T-helper 2 cell treated with Interferon-gamma antibody and Interleukin-4, amounts not matched to agents 100 ng/mL and 5 ng/mL, for 36 hours (primary cell): ENCODE results near the gene IQSEC1. TPM values are rescaled to one million over a fixed set of nuclear protein-coding genes. Genes with fewer than 3 reads are reported as not detected.

ENCODE experiments used
- intact Hi-C: fragments of 100-400 bp; cut with micrococcal nuclease; formaldehyde crosslinking; loops from one replicate; pipeline ENCODE4 v1.15.1; 2023
- total RNA-seq: library from RNA; stranded (reverse); gene quantifications from 2 replicates; pipeline ENCODE4 v1.2.3, GENCODE V29; 2022

IQSEC1 gene
- total RNA-seq, 1 donor from 2014 or later, result 50.3 TPM

DNA sequence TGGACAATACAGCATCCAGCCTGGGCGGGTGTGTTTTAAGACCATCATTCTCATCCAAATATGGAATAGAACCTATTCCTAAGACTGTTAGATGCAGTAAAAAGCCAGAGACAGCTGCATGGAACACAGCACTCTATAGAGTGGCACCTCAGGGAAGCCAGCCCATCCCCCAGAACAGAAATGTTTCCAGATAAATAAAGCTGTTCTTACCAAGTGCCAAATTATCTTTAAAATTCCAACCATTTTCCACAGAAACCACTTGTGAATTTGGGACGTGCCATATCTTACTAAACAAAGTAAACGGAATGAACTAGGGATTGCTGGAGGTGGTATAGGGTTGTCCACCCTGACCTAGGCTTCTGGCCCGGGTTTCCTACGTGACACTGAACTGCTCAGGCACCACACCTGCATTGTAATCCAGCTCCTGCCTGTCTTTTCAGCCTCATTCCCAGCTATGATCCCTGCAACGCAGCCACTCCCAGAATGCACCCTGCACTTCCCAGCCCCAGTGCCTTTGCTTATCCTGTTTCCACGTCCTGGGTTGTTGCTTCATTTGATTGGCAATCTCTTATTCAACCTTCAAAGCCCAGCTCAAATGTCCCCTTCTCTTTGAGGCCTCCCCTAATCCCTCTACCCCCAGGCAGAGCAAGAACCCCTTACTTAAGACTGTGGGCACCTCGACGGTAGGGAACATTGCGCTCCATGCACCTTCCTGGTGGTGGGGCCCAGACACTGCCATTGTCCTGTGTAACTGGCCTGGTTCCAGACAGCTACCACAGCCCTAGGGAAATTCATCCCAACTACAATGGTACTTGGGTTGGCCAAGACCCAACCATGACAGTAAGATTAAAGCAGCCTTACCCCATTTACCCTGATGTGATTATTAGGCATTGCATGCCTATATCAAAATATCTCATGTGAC is 100.2 kb downstream of the IQSEC1 start:
- intact Hi-C loops, result no loop called here

DNA sequence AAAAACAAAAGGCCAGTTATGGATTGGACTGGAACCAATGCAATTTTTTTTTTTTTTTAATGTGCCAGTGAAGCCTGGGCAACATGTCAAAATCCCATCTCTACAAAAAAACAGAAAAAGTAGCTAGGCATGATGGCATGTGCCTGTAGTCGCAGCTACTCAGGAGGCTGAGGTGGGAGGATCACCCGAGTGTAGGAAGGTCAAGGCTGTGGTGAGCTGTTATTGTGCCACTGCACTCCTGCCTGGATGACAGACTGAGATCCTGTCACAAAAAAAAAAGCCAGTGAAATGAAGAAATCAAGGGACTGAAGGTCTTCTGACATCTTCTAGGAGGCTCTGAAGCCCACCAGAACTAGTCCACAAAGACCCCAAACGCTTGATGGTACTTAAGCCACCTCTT is 101.2 kb downstream of the IQSEC1 start:
- intact Hi-C loops, result no loop called here

DNA sequence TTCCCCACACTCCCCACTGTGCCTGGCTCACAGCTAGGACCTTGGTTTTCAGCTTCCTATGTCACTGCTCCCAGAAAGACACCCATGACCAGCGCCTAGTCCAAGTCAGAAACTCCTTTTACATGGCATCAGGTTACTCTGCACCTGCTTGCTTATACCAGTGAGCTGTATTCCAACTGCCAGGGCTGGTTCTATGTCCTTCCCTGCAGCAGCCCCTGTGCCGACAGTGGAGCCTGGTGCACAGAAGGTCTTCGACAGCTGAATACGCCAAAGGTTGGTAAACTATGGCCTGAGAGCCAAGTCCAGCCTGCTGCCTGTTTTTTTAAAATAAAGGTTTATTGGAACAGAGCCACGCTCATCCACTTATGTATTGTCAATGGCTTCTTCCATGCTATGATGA is 102.5 kb downstream of the IQSEC1 start:
- intact Hi-C loops, result no loop called here

DNA sequence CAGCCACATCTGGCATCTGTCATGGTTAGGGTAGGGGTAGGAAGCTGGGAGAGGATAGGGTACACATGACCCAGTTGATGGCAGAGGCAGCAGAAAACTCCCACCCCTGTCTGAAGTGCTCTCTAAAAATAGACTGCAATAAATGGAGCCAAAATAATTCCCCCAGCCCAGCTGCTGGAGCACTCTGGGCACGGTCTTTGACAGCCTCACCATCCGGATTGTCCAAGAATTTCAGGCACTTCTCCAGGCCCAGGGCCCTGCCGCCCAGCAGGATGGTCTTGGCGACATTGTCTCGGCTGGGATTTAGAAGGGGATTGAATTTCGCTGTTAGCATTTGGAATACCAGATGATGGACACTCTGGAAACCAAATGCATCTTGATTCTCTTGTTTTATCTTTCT is 103.7 kb downstream of the IQSEC1 start:
- intact Hi-C loops, result loop anchor here (5.0 to 10.0 kb wide), 3 partner anchors 48 to 483 kb away; no protein-coding TSS in a partner anchor

DNA sequence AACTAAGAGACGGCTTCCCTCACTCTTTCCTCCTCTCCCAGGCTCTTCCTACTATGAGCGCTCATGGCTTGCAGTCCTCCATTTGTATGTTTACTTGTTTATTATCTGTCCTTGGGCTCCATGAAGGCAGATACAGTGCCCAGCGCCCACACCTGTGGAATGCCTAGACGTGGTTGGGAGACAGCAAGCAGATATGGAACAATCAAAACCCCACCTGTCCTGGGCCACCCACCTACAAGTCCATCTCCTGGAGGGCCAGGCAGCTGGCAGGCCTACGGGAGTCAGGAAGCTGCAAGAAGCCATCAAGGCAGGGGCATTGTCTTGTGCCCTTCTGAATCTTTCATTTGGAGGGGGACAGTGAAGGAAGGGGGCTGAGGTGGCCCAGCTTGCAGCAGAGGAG is 104.7 kb downstream of the IQSEC1 start:
- intact Hi-C loops, result loop anchor here (5.0 to 10.0 kb wide), 3 partner anchors 49 to 484 kb away; no protein-coding TSS in a partner anchor

DNA sequence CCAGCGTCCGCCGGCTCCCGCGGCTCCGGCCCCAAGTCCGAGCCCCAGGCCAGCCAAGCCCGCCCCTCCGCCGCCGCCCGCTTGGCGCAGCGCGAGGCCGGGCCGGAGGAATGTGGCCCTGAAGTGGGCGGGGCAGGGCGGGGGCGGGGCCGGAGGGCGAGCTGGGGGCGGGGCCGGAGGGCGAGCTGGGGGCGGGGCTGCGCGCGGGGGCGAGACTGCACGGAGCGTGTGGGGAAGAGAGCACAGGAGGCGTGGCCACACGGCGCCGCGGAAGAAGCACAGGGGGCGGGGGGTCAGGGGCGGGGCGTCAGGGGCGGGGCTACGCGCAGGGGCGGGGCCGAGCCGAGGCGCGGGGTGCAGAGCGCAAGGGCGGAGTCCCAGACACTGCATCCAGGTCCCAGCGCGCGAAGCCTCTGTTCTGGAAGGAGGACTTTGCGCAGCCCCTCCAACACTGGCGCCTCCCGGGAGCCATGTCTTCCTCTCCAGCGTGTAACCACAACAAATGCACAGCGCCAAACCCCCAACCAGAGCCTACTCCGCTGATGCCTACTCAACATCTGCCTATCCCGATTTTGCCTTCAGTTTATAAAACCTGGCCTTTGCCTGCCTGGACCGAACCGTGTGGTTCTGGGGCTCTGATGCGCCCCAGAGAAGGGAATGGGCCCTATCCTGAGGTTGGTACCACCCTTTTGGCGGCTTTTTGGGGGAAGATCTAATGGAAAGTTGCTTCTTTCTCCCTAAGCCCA is 105.5 kb downstream of the IQSEC1 start:
- intact Hi-C loops, result loop anchor here (1.0 to 10.0 kb wide), 5 partner anchors 28 to 485 kb away; no protein-coding TSS in a partner anchor

DNA sequence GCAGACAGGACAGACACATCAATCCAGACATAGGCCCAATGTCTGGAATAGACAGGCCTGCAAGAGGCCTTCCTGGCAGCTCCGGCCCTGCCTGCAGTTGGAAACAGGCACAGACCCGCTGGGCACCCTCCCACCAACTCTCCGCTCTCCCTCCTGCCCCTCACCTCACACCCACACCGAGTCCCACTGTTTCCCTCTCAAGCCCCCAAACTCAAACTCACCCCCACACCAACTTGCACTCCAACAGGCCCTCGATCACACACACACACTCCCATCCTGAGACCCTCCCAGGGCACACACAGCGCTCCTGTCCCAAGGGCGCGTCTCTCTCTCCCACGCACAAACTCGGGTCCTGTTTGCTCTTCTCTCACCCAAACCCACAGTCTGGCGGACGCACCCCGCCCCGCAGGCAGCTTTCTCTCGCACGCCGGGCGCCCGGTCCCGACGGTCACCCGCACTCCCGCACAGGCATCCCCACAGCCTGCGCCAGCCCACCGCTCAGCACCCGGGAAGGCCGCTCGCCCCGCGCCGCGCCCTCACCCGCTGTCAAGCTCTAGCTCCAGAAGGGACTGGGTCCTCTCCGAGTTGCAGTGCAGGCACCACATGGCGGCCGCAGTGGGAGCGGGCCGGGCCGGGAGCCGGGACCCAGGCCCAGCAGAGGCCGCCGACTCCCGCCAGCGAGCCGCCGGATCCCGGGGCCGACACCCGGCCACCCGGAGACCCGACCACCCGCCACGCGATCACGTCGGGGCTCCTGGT is 106.2 kb downstream of the IQSEC1 start:
- intact Hi-C loops, result loop anchor here (1.0 to 10.0 kb wide), 5 partner anchors 28 to 485 kb away; no protein-coding TSS in a partner anchor

DNA sequence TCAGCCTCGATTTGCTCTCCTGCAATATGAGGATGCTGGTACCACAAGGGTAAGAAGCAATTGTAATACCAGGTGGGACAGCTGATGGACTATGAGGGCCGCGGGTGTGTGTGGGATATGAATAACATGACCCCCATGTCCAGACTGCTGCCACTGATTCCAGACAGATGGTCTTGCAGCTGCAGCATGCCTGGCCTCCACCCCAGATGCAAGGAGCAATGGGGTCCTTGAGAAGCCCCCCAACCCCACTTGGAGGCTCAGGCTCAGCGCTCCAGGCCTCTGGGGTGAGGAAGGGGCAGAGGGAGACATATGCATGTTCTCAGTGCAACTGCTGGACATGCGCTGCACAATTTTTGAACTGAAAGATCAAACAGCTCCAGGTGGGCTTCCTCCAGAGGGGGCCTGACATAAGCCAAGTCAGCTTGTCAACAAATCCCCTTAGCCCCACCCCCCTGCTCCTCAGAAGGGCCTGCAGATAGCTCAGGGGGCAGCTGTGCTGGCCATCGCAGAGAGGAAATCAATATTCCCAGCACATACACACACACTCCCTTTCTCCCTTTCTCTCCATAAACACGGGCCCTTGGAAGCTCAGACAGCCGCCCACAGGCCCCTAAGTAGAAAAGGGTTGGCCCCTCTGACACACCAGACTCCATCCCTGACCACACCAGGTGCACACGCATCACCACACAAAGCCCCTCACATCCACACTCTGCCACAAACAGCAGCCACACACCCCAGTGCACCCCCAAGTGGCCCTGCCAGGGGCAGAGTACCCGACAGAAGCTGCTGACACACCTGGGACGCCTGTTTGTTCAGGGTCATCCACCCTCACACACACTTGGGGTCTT is 107.0 kb downstream of the IQSEC1 start:
- intact Hi-C loops, result loop anchor here (5.0 to 10.0 kb wide), 3 partner anchors 51 to 486 kb away; no protein-coding TSS in a partner anchor

DNA sequence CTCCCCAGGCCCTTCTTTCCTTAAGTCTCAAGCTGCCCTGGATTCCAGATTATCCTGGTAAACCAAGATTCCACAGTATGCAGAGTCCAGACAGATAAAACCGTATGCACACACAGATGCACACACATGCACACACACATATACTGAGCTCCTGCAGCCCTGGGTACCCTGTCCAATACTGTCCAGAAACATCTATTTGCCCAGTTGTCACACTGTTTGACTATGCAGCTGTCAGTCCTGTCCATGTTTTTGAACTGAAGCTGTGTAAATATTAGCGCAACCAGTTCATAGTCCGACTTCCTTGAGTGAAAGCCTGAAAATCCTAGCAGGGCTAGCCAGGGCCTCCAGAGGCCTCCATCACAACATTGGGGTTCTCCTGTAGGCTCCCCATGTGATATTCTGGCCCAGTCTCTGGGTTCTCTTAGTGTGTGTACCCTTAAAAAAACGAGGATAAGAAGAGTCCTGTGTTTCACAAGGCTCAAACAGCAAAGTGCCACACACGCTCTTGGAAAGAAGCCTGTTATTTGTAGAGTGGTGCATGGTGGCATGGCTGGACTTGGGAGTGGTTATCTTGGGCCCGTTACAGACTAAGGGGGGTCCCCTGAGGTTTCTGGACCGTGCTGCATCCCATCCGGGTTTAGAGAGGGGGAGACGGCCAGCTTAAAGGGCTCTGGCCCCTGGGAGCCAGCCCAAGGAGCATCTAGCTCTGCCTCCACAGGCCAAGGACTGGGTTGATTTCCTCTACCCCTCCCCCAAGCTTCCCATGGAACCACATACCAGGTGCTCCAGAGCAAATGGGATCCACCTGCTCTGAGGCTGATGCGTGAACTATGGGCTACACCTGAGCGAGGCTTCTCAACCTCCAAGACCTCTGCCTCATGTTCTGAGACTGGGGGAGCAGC is 108.3 kb downstream of the IQSEC1 start:
- intact Hi-C loops, result loop anchor here (5.0 to 10.0 kb wide), 3 partner anchors 52 to 487 kb away; no protein-coding TSS in a partner anchor

DNA sequence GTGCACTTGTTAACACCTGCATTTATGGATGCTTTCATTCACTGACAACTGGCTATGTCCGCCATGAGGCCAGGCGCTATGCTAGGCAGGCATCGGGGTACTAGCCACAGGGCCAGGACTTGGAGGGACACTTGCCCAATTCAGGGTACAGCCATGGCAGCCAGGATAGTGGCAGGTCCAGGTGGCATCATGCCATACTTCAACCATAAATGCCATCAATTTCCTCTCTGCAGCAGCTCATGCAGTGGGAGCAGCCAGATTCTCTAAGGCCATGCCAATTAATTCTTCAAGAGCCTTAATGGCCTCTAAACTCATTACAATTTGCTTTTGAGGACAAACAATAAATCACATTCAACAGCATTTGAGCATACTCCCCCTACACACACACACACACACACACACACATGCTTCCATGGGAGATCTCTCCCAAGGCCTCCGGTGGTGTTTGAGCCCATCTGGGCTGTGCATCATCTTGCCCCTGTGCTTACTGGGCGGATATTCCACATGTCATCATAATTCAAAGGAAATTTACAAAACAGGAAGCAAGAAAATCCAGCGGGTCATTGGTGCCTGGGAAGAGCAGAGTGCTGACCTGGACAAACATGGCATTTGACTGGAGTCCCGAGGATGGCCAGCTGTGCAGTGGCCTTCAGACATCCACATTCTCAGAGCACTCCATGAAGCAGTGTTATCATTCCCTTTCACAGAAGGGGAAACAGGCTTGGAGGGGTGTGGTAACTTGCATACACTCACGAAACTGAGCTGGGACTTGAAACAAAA is 109.1 kb downstream of the IQSEC1 start:
- intact Hi-C loops, result loop anchor here (10.0 kb wide), 1 partner anchor 99 kb away; no protein-coding TSS in a partner anchor

DNA sequence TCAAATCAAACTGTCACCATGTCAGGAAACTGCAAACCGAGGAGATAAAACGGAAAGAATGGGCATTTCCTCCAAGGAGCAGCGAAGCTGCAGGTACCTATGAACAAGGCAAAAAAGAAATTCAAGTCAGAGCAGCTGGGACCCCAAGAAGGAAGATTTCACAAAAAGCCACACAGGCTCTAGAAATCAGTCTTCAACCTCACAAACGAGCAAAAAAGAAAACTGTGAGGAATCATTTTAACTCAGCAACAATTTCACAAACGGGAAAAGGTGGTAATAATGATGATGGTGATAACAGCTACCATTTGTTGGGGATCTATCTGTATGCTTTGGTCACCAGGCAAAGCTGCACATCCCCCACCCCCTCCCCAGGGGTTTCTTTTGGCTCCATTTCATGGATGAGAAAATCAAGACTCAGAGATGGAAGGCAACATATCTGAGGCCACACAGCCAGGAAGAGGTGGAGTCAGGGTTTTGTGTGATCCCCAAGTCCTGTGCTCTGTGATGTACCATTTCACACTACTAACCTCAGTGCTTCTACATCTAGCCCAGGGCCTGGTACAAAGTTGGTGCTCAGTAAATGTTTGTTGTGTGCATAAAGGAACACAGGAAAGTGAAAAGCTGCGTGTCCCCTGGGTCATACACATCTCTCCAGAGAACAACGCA is 109.9 kb downstream of the IQSEC1 start:
- intact Hi-C loops, result loop anchor here (10.0 kb wide), 1 partner anchor 99 kb away; no protein-coding TSS in a partner anchor

DNA sequence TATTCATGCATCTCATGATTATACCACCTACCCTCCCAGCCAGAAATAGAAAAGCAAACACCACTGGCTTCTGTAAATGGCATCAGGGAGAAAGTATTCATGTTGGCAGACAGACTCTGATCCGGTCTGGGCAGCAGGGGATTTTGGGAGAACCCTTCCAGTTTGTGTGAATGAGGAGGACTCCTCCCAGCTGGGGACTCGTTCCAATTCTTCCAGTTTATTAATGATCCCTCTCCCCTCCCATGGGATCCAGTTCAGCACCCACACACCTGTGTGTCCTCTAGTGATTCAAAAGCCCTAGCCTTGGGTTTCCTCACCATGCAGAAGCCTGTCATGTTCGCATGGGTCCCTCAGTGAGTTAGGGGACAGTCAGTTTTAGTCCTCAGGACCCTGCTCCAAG is 110.9 kb downstream of the IQSEC1 start:
- intact Hi-C loops, result loop anchor here (10.0 kb wide), 1 partner anchor 97 kb away; no protein-coding TSS in a partner anchor

DNA sequence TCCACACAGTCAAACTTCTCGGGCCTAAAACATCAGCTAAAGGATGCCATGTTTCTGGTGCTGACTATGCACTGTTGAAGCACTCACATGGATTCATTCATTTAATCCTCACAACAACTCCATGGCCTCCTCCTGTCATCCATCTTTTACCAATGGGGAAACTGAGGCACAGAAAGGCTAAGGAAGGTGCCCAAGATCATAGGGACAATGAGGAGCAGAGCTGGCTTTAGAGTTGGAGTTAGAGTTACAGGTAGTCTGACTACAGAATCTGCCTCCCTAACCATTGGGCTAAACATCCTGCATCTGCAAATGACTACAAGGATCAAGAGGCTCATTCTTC is 111.6 kb downstream of the IQSEC1 start:
- intact Hi-C loops, result loop anchor here (10.0 kb wide), 1 partner anchor 97 kb away; no protein-coding TSS in a partner anchor

DNA sequence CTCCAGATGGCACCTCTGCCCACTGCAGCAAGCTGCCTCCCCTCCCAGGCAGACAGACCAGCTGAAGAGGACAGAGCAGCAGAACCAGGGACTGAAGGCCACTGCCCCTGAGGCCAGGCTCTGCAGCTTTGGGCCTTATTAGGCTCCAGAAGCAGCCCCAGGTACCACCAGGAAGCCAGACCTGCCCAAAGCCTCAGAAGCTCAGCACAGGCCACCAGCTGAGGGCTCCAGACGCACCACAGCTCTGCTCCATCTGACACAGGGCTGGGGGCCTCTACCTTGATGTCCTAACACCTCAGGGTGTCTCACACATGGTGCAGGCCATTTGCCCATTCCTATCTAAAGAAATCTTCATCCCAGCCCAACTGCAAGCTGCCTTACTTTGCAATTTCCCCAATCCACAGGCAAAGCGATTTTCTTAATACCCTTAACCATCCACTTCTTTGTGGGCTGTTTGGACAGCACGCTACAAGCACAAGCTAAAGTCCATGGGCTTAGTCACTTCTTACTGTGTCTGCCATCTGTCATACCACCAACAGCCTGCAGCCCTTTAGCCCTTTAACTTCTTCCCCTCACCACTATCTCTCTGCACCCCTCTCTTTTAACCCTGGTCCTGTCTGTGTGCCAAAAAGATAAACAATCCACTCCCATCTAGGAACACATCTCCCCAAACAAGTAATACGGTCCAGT is 112.1 kb downstream of the IQSEC1 start:
- intact Hi-C loops, result loop anchor here (10.0 kb wide), 1 partner anchor 96 kb away; no protein-coding TSS in a partner anchor

DNA sequence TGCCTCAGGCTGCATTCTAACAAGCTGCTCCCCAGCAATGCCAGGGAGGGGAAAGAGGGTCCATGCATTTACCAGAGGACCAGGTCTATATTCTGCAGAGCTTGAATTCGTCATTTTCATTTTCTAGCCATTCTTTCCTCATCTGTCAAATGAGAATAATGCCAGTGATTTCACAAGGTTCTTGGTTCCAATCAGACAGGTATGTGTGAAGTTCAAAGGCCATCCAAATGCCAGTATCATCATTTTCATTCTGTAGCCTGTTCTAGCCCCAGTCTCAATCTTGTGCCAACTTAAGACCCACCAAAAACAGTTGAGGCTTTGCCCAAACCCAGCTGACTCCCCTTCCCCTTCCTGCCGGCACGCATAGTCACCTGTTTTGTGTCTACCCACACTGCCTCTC is 112.7 kb downstream of the IQSEC1 start:
- intact Hi-C loops, result loop anchor here (10.0 kb wide), 1 partner anchor 96 kb away; no protein-coding TSS in a partner anchor

DNA sequence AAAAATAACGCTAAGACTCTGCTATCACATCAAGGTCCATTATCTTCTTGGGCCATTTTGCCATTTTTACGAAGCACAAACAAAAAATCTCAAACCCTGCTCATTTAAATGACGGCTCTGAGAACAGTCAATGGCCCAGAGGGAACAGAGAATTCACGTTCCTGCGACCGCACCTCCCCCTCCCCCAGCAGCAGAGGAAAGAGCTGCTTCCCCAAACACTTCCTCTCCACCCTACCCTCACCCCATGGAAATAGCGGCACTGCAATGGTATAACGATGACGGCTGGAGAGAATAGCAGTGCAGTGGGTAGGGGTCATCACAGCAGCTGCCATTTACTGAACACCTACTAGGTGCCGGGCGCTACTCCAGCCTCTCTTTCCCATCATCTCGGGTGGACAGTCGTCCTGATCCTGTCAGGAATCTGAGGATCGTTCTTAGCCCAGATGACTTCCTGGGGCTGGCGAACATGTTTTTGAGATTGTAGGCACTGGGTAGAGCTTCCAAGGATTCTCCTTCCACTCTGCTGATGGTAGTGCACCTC is 113.3 kb downstream of the IQSEC1 start:
- intact Hi-C loops, result loop anchor here (10.0 kb wide), 1 partner anchor 95 kb away; no protein-coding TSS in a partner anchor

DNA sequence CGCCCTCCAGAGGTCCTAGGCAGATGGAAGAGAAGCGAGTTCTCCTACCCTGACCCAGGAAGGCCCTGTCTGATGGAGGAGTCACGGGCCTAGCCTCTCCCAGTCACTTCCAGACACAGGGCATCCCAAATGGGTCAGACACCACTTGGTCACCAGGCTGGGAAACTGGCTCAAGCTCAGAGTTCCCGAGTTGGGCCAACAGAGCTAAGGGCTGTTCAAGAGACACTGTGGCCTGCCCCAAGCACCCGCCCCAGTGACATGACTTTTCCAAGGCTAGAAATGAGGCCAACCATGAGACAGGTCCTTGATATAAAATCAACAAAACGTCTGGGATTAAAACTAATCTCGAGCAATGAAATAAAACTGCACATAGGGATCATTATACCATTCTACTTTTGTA is 113.8 kb downstream of the IQSEC1 start:
- intact Hi-C loops, result no loop called here
